Heart left ventricle (tissue), 16 donors: ENCODE data around the gene LILRA2. TPM values are rescaled to one million over a fixed set of nuclear protein-coding genes. Genes with fewer than 3 reads are reported as not detected.

Experiments
- ATAC-seq, 4 donors: fragments of 200-7000 bp; cut with Tn5 transposase; one replicate each; pipeline ENCODE4 v1.9.1; 2020 to 2022; ENCODE audit warnings: moderate library complexity in 4 of 4, mild to moderate bottlenecking in 3 of 4, moderate number of reproducible peaks in 1 of 4
- DNase-seq, 5 donors: peaks; one replicate each; pipeline ENCODE4 v3.0.0-alpha.2; 2020
- H3K27ac ChIP-seq, 12 donors: fragments of 200-600 bp; sonication (generic) in 4 of 12; one replicate each; pipeline versions ENCODE4 v1.5.0 to v1.8.0; 2016 to 2022; ENCODE audit warnings: mild to moderate bottlenecking in 2 of 12
- H3K27me3 ChIP-seq, 9 donors: fragments of 200-600 bp; sonication (generic) in 2 of 9; one replicate each; pipeline versions ENCODE4 v1.5.1 to v1.8.0; 2016 to 2022; ENCODE audit warnings: mild to moderate bottlenecking in 3 of 9
- H3K36me3 ChIP-seq, 9 donors: fragments of 200-600 bp; sonication (generic) in 2 of 9; one replicate each; pipeline versions ENCODE4 v1.5.0 to v1.8.0; 2018 to 2022; ENCODE audit warnings: mild to moderate bottlenecking in 2 of 9
- H3K4me1 ChIP-seq, 12 donors: fragments of 200-600 bp; sonication (generic) in 4 of 12; one replicate each; pipeline versions ENCODE4 v1.5.0 to v1.8.0; 2016 to 2022; ENCODE audit warnings: mild to moderate bottlenecking in 3 of 12
- H3K4me3 ChIP-seq, 12 donors: fragments of 200-600 bp; sonication (generic) in 4 of 12; one replicate each; pipeline versions ENCODE4 v1.5.0 to v1.8.0; 2017 to 2022; ENCODE audit warnings: mild to moderate bottlenecking in 9 of 12, moderate library complexity in 4 of 12
- H3K9me3 ChIP-seq, 12 donors: fragments of 200-600 bp; sonication (generic) in 4 of 12; one replicate each; pipeline versions ENCODE4 v1.5.0 to v1.8.0; 2016 to 2022; ENCODE audit warnings: mild to moderate bottlenecking in 1 of 12
- CTCF ChIP-seq, 12 donors: fragments of 200-600 bp; sonication (generic) in 4 of 12; IDR thresholded peaks; one replicate each; pipeline versions ENCODE4 v1.5.0 to v1.8.0; 2018 to 2022; ENCODE audit warnings: antibody characterized with exemption in 12 of 12, mild to moderate bottlenecking in 5 of 12
- POLR2A ChIP-seq, 2 donors: fragments of 450-650 bp; IDR thresholded peaks; one replicate each; pipeline ENCODE4 v1.6.1; 2017; ENCODE audit warnings: antibody characterized with exemption in 2 of 2, mild to moderate bottlenecking in 2 of 2, moderate library complexity in 2 of 2
- WGBS, 4 donors: extraction: QIAGEN DNeasy Blood & Tissue Kit in 2 of 4; methylation state at CpG; one replicate each; pipeline versions ENCODE4 v1.1.5 to v1.1.7; 2013 to 2018; 5-methylcytosine and 5-hydroxymethylcytosine counted together
- intact Hi-C, 10 donors: fragments of 100-400 bp; cut with DNase I; formaldehyde crosslinking; loops; one replicate each; pipeline versions ENCODE4 v1.11.1 to v1.14.2; 2022
- polyA plus RNA-seq, 2 donors: library from polyadenylated mRNA; stranded (reverse); fragments of 200-250 nt; gene quantifications; one replicate each; pipeline ENCODE4 v1.2.3, GENCODE V29; 2013
- total RNA-seq, 9 donors: library from RNA; depleted of rRNA in 2 of 9; stranded (reverse); fragments of >200 nt in 2 of 9; fragmentation: NEBNext Ultra II Directional in 3 of 9; extraction: Animal tissue kit (Norgen Biotek cat#: 25700) in 3 of 9; gene quantifications; one replicate each; pipeline versions ENCODE4 v1.1.0 to v1.2.4, GENCODE V29; 2016 to 2023
- donor health status: ischemic (EF 13 %, LVEDD 7.1; RV severe dilation, severe dysfunction).
- donor health status: healthy with polysubstance abuse.
- donor health status: DM: no; HTN: yes; CAD: no.
- donor health status: DM: no; HTN: no; CAD: no.
- donor health status: ischemic (EF 25% LVEDD 6.9; RV normal size, moderate dysfunction).
- donor health status: ischemic (EF 25% LVEDD 5.7; RV mildly dilated, moderate dysfunction).
- donor health status: healthy.
- donor health status: DM: yes; HTN: yes; CAD: no.
- donor health status: ischemic (EF 35%, LVEDD 5.7; RV mildly dilated, moderate dysfunction).
- donor health status: nonischemic (EF 11% LVEDD 7.7; RV severe dilation, severe dysfunction).
- donor health status: DM: yes; HTN: yes; CAD: no.
- donor health status: PGD.
- donor health status: ischemic (EF 29% LVEDD 5.4; RV normal size, mild dysfunction).
- donor health status: nonischemic (EF 23%, LVEDD 6.1; RV moderate dilation, normal function).

Gene LILRA2
- total and polyA plus RNA-seq, 11 donors: 0.31 to 8.9 (median 0.85) TPM

- no peaks in the 10 kb centered on the region for H3K36me3 ChIP-seq
- TF ChIP-seq CTCF (IDR thresholded peaks at IDR 0.05): no peak
- TF ChIP-seq POLR2A (IDR thresholded peaks at IDR 0.05): no peak
- H3K4me1 ChIP-seq: no peaks in the 10 kb centered on the region
- H3K9me3 ChIP-seq: no peaks in the 10 kb centered on the region
- 90 to 93% (median 92%) methylated on average over 18 of the region's 18 CpGs for WGBS, 4 donors
- H3K4me3 ChIP-seq: no peak overlapping the region
- ATAC-seq: no peak
- no peak overlapping the region for H3K27ac ChIP-seq
- H3K27me3 ChIP-seq: peaks cover 0 to 17% (median 0%) of the 10 kb centered on the region in 9 donors
- no peak for DNase-seq
- intact Hi-C loops: loop anchor here in 1 of 10 donors (10.0 kb wide), 1 partner anchor 344 kb away; no protein-coding TSS in a partner anchor
These were observed 65.1 kb downstream of the LILRA2 start for GRCh38 chr19:54638683-54639082.

Other genes with a start within 250 kb of the LILRA2 start
- gene LILRA4, start 234.6 kb upstream of the LILRA2 start, total RNA-seq: not detected
- gene LILRA4, start 234.6 kb upstream of the LILRA2 start, polyA plus RNA-seq: not detected
- 100 to 1,000 TPM in 1 of 9 donors, 10 to 100 TPM in 1, 1 to 10 TPM in 7; 3.5 to 102 (median 5.4) TPM for gene LAIR1, start 208.9 kb upstream of the LILRA2 start, total RNA-seq
- gene LAIR1, start 208.9 kb upstream of the LILRA2 start, polyA plus RNA-seq: 1 to 10 TPM; 2.9 to 5.3 TPM
- gene TTYH1, start 158.3 kb upstream of the LILRA2 start, total RNA-seq: 1 to 10 TPM in 5 of 9 donors, under 1 TPM in 4; 0.46 to 6.9 (median 1.1) TPM
- gene TTYH1, start 158.3 kb upstream of the LILRA2 start, polyA plus RNA-seq: 1 to 10 TPM in 1 of 2 donors, under 1 TPM in 1; 0.85 to 1.8 TPM
- gene LENG8, start 124.6 kb upstream of the LILRA2 start, total RNA-seq: 10 to 100 TPM; 23.6 to 82.9 (median 58.8) TPM
- gene LENG8, start 124.6 kb upstream of the LILRA2 start, polyA plus RNA-seq: 10 to 100 TPM; 35.2 to 93.9 TPM
- 1 to 10 TPM; 1.5 to 4.1 (median 2.4) TPM for gene LENG9, start 110.0 kb upstream of the LILRA2 start, total RNA-seq
- gene LENG9, start 110.0 kb upstream of the LILRA2 start, polyA plus RNA-seq: 1 to 10 TPM; 1.4 to 2.1 TPM
- 10 to 100 TPM in 5 of 9 donors, 1 to 10 TPM in 4; 5.6 to 16.3 (median 11.4) TPM for gene CDC42EP5, start 100.5 kb upstream of the LILRA2 start, total RNA-seq
- gene CDC42EP5, start 100.5 kb upstream of the LILRA2 start, polyA plus RNA-seq: 1 to 10 TPM; 7.1 to 8.7 TPM
- gene LAIR2, start 71.0 kb upstream of the LILRA2 start, total RNA-seq: 1 to 10 TPM in 1 of 9 donors, not detected in 8; 2.4 TPM
- gene LAIR2, start 71.0 kb upstream of the LILRA2 start, polyA plus RNA-seq: not detected
- gene LILRA1, start 19.8 kb downstream of the LILRA2 start, total RNA-seq: 1 to 10 TPM in 2 of 9 donors, under 1 TPM in 7; 0.16 to 7.0 (median 0.52) TPM
- gene LILRA1, start 19.8 kb downstream of the LILRA2 start, polyA plus RNA-seq: under 1 TPM; 0.11 to 0.28 TPM
- gene LILRB1, start 56.7 kb downstream of the LILRA2 start, total RNA-seq: 10 to 100 TPM in 2 of 9 donors, 1 to 10 TPM in 4, under 1 TPM in 3; 0.16 to 35.6 (median 1.5) TPM
- gene LILRB1, start 56.7 kb downstream of the LILRA2 start, polyA plus RNA-seq: 1 to 10 TPM in 1 of 2 donors, under 1 TPM in 1; 0.65 to 1.0 TPM
- gene LILRB4, start 89.2 kb downstream of the LILRA2 start, total RNA-seq: 10 to 100 TPM in 2 of 9 donors, 1 to 10 TPM in 6, under 1 TPM in 1; 0.97 to 40.9 (median 2.6) TPM
- 1 to 10 TPM in 1 of 2 donors, under 1 TPM in 1; 0.69 to 1.8 TPM for gene LILRB4, start 89.2 kb downstream of the LILRA2 start, polyA plus RNA-seq
- gene KIR3DL3, start 150.7 kb downstream of the LILRA2 start, total RNA-seq: not detected
- gene KIR3DL3, start 150.7 kb downstream of the LILRA2 start, polyA plus RNA-seq: not detected
- gene KIR2DL3, start 164.7 kb downstream of the LILRA2 start, total RNA-seq: under 1 TPM in 1 of 9 donors, not detected in 8; 0.37 TPM
- not detected for gene KIR2DL3, start 164.7 kb downstream of the LILRA2 start, polyA plus RNA-seq
- under 1 TPM in 1 of 9 donors, not detected in 8; 0.19 TPM for gene KIR2DL1, start 196.0 kb downstream of the LILRA2 start, total RNA-seq
- not detected for gene KIR2DL1, start 196.0 kb downstream of the LILRA2 start, polyA plus RNA-seq
- gene KIR2DL4, start 229.8 kb downstream of the LILRA2 start, total RNA-seq: under 1 TPM in 1 of 9 donors, not detected in 8; 0.64 TPM
- gene KIR2DL4, start 229.8 kb downstream of the LILRA2 start, polyA plus RNA-seq: under 1 TPM in 1 of 2 donors, not detected in 1; 0.10 TPM
- under 1 TPM in 3 of 9 donors, not detected in 6; 0.16 to 0.83 (median 0.19) TPM for gene KIR3DL1, start 242.7 kb downstream of the LILRA2 start, total RNA-seq
- gene KIR3DL1, start 242.7 kb downstream of the LILRA2 start, polyA plus RNA-seq: not detected